ENCODE results near the gene FAM118B.

Gene FAM118B

GRCh38 chr11:126310200-126310991 lies 98.8 kb downstream of the FAM118B start:
- DNase-seq (ENCODE audit: low spot score): peak; percentile 69

GRCh38 chr11:126310992-126311310 lies 99.4 kb downstream of the FAM118B start:
- no peak for DNase-seq (ENCODE audit: low spot score)

- DNase-seq (ENCODE audit: low spot score): no peak
Measured at GRCh38 chr11:126311401-126312291, 100.1 kb downstream of the FAM118B start.
